Gastroesophageal sphincter (tissue), 4 donors: ENCODE results near the gene CIP2A. TPM values are rescaled to one million over a fixed set of nuclear protein-coding genes. Genes with fewer than 3 reads are reported as not detected.

ENCODE experiments used
- ATAC-seq: fragments of 150-250 bp; one replicate; pipeline ENCODE4 v1.9.1; 2016; ENCODE audit warnings: mild to moderate bottlenecking, moderate library complexity
- H3K27ac ChIP-seq, 4 donors: fragments of 200-600 bp; sonication (generic) in 3 of 4; 1 replicate in 3 of 4; 2 replicates in 1 of 4; pipeline ENCODE4 v1.5.1; 2016 to 2019
- H3K27me3 ChIP-seq: fragments of 200-600 bp; sonication (generic); one replicate; pipeline ENCODE4 v1.5.1; 2019
- H3K36me3 ChIP-seq, 2 donors: fragments of 200-600 bp; sonication (generic); one replicate each; pipeline ENCODE4 v1.5.1; 2019; ENCODE audit warnings: control low read depth in 1 of 2
- H3K4me1 ChIP-seq, 3 donors: fragments of 200-600 bp; sonication (generic); 1 replicate in 2 of 3; 2 replicates in 1 of 3; pipeline ENCODE4 v1.5.1; 2016 to 2019; ENCODE audit warnings: control low read depth in 2 of 3
- H3K4me3 ChIP-seq, 2 donors: fragments of 200-600 bp; sonication (generic); one replicate each; pipeline ENCODE4 v1.5.1; 2019; ENCODE audit warnings: mild to moderate bottlenecking in 1 of 2, moderate library complexity in 1 of 2
- H3K9me3 ChIP-seq, 3 donors: fragments of 200-600 bp; sonication (generic); one replicate each; pipeline ENCODE4 v1.5.1; 2017 to 2019; ENCODE audit warnings: control low read depth in 2 of 3
- EP300 ChIP-seq: sonication (generic); formaldehyde crosslinking; IDR thresholded peaks from one replicate; pipeline ENCODE4 v1.6.1; 2017; ENCODE audit warnings: antibody characterized with exemption, mild to moderate bottlenecking
- POLR2A ChIP-seq, 2 donors: fragments of 450-650 bp; IDR thresholded peaks; one replicate each; pipeline ENCODE4 v1.6.1; 2017; ENCODE audit warnings: antibody characterized with exemption in 2 of 2, mild to moderate bottlenecking in 2 of 2, moderate library complexity in 1 of 2
- POLR2AphosphoS5 ChIP-seq: sonication (generic); formaldehyde crosslinking; IDR thresholded peaks from one replicate; pipeline ENCODE4 v1.6.1; 2017; ENCODE audit warnings: antibody characterized with exemption
- WGBS, 2 donors: methylation state at CpG; one replicate each; pipeline ENCODE4 v1.1.5; 2018; ENCODE audit warnings: low coverage in 1 of 2; 5-methylcytosine and 5-hydroxymethylcytosine counted together
- total RNA-seq, 4 donors: library from RNA; depleted of rRNA; stranded (reverse); fragments of >200 nt; gene quantifications; one replicate each; pipeline ENCODE4 v1.1.0, GENCODE V29; 2016
- TF ChIP-seq, protein P1 (sequence below), 4 experiments: fragments of 200-600 bp in 2 of 4; fragments of 450-650 bp in 2 of 4; sonication (generic) in 1 of 4; IDR thresholded peaks; one replicate each; pipeline ENCODE4 v1.5.1; 2017 to 2019; ENCODE audit warnings: antibody characterized with exemption in 4 of 4, mild to moderate bottlenecking in 2 of 4, moderate library complexity in 2 of 4

The CIP2A gene
- total RNA-seq, 4 donors from 2014 or later: 1.7 to 4.6 (median 2.4) TPM

- no peaks in the 10 kb centered on the region for H3K4me1 ChIP-seq
- TF ChIP-seq EP300 (no peak), POLR2AphosphoS5 (no peak), POLR2A (IDR thresholded peaks at IDR 0.05) (no peak)
- TF ChIP-seq, protein P1, sequence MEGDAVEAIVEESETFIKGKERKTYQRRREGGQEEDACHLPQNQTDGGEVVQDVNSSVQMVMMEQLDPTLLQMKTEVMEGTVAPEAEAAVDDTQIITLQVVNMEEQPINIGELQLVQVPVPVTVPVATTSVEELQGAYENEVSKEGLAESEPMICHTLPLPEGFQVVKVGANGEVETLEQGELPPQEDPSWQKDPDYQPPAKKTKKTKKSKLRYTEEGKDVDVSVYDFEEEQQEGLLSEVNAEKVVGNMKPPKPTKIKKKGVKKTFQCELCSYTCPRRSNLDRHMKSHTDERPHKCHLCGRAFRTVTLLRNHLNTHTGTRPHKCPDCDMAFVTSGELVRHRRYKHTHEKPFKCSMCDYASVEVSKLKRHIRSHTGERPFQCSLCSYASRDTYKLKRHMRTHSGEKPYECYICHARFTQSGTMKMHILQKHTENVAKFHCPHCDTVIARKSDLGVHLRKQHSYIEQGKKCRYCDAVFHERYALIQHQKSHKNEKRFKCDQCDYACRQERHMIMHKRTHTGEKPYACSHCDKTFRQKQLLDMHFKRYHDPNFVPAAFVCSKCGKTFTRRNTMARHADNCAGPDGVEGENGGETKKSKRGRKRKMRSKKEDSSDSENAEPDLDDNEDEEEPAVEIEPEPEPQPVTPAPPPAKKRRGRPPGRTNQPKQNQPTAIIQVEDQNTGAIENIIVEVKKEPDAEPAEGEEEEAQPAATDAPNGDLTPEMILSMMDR (IDR thresholded peaks at IDR 0.05): no peak
- no peak overlapping the region for H3K27ac ChIP-seq
- H3K36me3 ChIP-seq: no peaks in the 10 kb centered on the region
- H3K9me3 ChIP-seq: no peaks in the 10 kb centered on the region
- ATAC-seq: no peak
- no peak overlapping the region for H3K4me3 ChIP-seq
- no peaks in the 10 kb centered on the region for H3K27me3 ChIP-seq
- WGBS, 2 donors: 67 to 80% methylated on average over 1 of the region's 1 CpG
Measured at GRCh38 chr3:108518895-108519294, 70.3 kb downstream of the CIP2A start.

GRCh38 chr3:108516881-108517280 is 72.4 kb downstream of the CIP2A start:
- Histone ChIP-seq H3K27me3 (no peaks in the 10 kb centered on the region), H3K9me3 (no peaks in the 10 kb centered on the region), H3K36me3 (no peaks in the 10 kb centered on the region), H3K4me1 (no peaks in the 10 kb centered on the region), H3K4me3 (no peak overlapping the region), H3K27ac (no peak overlapping the region)
- TF ChIP-seq POLR2A (IDR thresholded peaks at IDR 0.05) (no peak), EP300 (no peak), POLR2AphosphoS5 (no peak)
- TF ChIP-seq, protein P1 (IDR thresholded peaks at IDR 0.05): no peak
- 91 to 94% methylated on average over 2 of the region's 2 CpGs for WGBS, 2 donors
- ATAC-seq: no peak

DNA sequence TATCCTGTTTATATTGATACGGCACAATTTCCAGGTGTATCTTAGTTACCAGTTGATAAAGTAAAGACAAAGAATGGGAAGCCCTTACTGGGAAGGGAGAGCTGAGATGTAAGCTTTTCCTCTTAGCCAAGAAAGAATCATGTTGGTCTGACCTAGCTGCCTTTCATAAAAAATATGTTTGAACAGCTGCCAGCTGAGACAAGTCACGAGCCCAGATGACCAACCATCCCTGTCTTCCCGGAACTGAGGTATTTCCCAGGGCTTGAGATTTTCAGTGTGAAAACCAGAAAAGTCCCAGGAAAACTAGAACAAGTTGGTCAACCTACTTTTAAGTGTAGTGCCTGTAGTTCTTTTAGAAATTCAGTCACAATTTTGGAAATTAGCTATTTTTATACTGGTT is 75.3 kb downstream of the CIP2A start:
- no peaks in the 10 kb centered on the region for H3K27me3 ChIP-seq
- TF ChIP-seq POLR2AphosphoS5 (no peak), POLR2A (IDR thresholded peaks at IDR 0.05) (no peak), EP300 (no peak)
- TF ChIP-seq, protein P1 (IDR thresholded peaks at IDR 0.05): no peak
- no peak for ATAC-seq
- no peaks in the 10 kb centered on the region for H3K36me3 ChIP-seq
- H3K27ac ChIP-seq: no peak overlapping the region
- no peak overlapping the region for H3K4me3 ChIP-seq
- no peaks in the 10 kb centered on the region for H3K9me3 ChIP-seq
- peaks cover 0 to 9% (median 0%) of the 10 kb centered on the region in 3 donors for H3K4me1 ChIP-seq
- WGBS, 2 donors: 44 to 53% methylated on average over 2 of the region's 3 CpGs

GRCh38 chr3:108512671-108513070 is 76.6 kb downstream of the CIP2A start:
- H3K4me1 ChIP-seq: peaks cover 0 to 10% (median 0%) of the 10 kb centered on the region in 3 donors
- ATAC-seq: no peak
- H3K27ac ChIP-seq: no peak overlapping the region
- no peak overlapping the region for H3K4me3 ChIP-seq
- no peaks in the 10 kb centered on the region for H3K9me3 ChIP-seq
- H3K27me3 ChIP-seq: no peaks in the 10 kb centered on the region
- TF ChIP-seq POLR2AphosphoS5: no peak
- H3K36me3 ChIP-seq: no peaks in the 10 kb centered on the region
- WGBS, 2 donors: 40 to 61% methylated on average over 2 of the region's 2 CpGs

GRCh38 chr3:108511490-108511889 is 77.7 kb downstream of the CIP2A start:
- Histone ChIP-seq H3K27ac (no peak overlapping the region), H3K4me3 (no peak overlapping the region), H3K4me1 (peaks cover 0 to 10% (median 0%) of the 10 kb centered on the region in 3 donors), H3K36me3 (no peaks in the 10 kb centered on the region), H3K9me3 (no peaks in the 10 kb centered on the region), H3K27me3 (no peaks in the 10 kb centered on the region)
- no peak for ATAC-seq
- TF ChIP-seq, protein P1 (IDR thresholded peaks at IDR 0.05): no peak

DNA sequence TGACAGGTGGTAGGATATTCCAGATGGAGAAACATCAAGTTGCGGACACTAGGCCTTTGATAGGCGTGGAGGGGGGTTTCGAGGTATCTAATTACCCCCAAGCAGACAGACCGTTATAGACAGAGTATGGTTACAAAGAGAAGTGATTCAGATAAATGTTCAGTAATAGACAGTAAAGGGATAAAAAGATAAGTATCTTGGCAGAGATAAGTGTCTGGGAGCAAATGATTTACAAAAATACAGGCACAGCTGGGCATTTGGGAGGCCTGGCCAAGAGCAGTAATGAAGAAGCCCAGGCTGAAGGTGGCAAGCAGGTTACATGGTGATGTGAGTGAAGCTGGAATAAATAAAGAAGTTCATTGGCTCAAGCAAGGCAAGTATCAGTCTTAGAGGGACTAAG is 78.2 kb downstream of the CIP2A start:
- no peaks in the 10 kb centered on the region for H3K9me3 ChIP-seq
- H3K4me1 ChIP-seq: peaks cover 0 to 10% (median 0%) of the 10 kb centered on the region in 3 donors
- no peak overlapping the region for H3K4me3 ChIP-seq
- TF ChIP-seq POLR2AphosphoS5 (no peak), EP300 (no peak), POLR2A (IDR thresholded peaks at IDR 0.05) (no peak)
- TF ChIP-seq, protein P1 (IDR thresholded peaks at IDR 0.05): no peak
- no peak for ATAC-seq
- H3K36me3 ChIP-seq: no peaks in the 10 kb centered on the region
- no peaks in the 10 kb centered on the region for H3K27me3 ChIP-seq
- H3K27ac ChIP-seq: no peak overlapping the region
- WGBS, 2 donors: 97 to 100% methylated on average over 4 of the region's 4 CpGs
